Subcutaneous abdominal adipose tissue (tissue), 5 donors: ENCODE measurements around the gene CEP192.
A peak's percentile ranks its signal among the peaks of the same experiment; 100 is the strongest.
"Not testable (repeated sequence)": the region's sequence is repeated elsewhere in the genome, so short reads cannot be mapped to it uniquely, and the experiment has no call there.

Experiments
- H3K27ac ChIP-seq: one replicate; pipeline ENCODE4 v1.7.0; 2013; ENCODE audit warnings: low read depth, mild to moderate bottlenecking, inconsistent platforms, low read length, moderate library complexity
- H3K27me3 ChIP-seq, 5 donors: one replicate each; pipeline ENCODE4 v1.7.0; 2013; ENCODE audit warnings: low read length in 5 of 5, inconsistent platforms in 1 of 5; ENCODE audit not compliant: control insufficient read depth in 5 of 5, insufficient read depth in 4 of 5
- H3K36me3 ChIP-seq, 5 donors: one replicate each; pipeline ENCODE4 v1.7.0; 2013; ENCODE audit warnings: low read length in 5 of 5; ENCODE audit not compliant: control insufficient read depth in 5 of 5, insufficient read depth in 5 of 5
- H3K4me1 ChIP-seq, 5 donors: one replicate each; pipeline ENCODE4 v1.7.0; 2013; ENCODE audit warnings: low read length in 5 of 5, mild to moderate bottlenecking in 3 of 5, moderate library complexity in 1 of 5; ENCODE audit not compliant: control insufficient read depth in 5 of 5, insufficient read depth in 5 of 5
- H3K4me3 ChIP-seq, 5 donors: one replicate each; pipeline ENCODE4 v1.7.0; 2013; ENCODE audit warnings: low read length in 5 of 5, low read depth in 1 of 5
- H3K9ac ChIP-seq, 5 donors: one replicate each; pipeline ENCODE4 v1.7.0; 2013; ENCODE audit warnings: low read length in 5 of 5, mild to moderate bottlenecking in 4 of 5, moderate library complexity in 3 of 5
- H3K9me3 ChIP-seq, 5 donors: one replicate each; pipeline ENCODE4 v1.7.0; 2013; ENCODE audit warnings: low read length in 5 of 5; ENCODE audit not compliant: control insufficient read depth in 5 of 5
- donor health status: healthy.
- donor health status: healthy.
- donor health status: healthy.
- donor health status: healthy.
- donor health status: healthy.

The CEP192 gene

GRCh38 chr18:12991821-12992179 lies 638 bp downstream of the CEP192 start:
- H3K4me1 ChIP-seq, result peaks cover 0 to 25% (median 22%) of the 10 kb centered on the region in 5 donors
- H3K36me3 ChIP-seq, result peaks cover 0 to 5% (median 0%) of the 10 kb centered on the region in 5 donors
- H3K4me3 ChIP-seq, result peak overlapping the region; percentile 85 to 96 (median 92)
- H3K27ac ChIP-seq, result peak overlapping the region; percentile 91
- H3K9ac ChIP-seq, result peak overlapping the region; percentile 70 to 87 (median 83)
- no peaks in the 10 kb centered on the region for H3K9me3 ChIP-seq
- no peaks in the 10 kb centered on the region for H3K27me3 ChIP-seq

GRCh38 chr18:12993439-12993838 lies 2.3 kb downstream of the CEP192 start:
- Histone ChIP-seq H3K9me3 (no peaks in the 10 kb centered on the region), H3K9ac (no peak overlapping the region), H3K4me1 (peaks cover 0 to 25% (median 22%) of the 10 kb centered on the region in 5 donors), H3K27ac (no peak overlapping the region), H3K27me3 (no peaks in the 10 kb centered on the region), H3K4me3 (no peak overlapping the region), H3K36me3 (no peaks in the 10 kb centered on the region)

- Histone ChIP-seq H3K4me1 (peaks cover 0 to 20% (median 17%) of the 10 kb centered on the region in 5 donors), H3K27me3 (no peaks in the 10 kb centered on the region), H3K36me3 (peaks cover 0 to 5% (median 3%) of the 10 kb centered on the region in 5 donors), H3K9ac (no peak overlapping the region), H3K9me3 (no peaks in the 10 kb centered on the region), H3K27ac (no peak overlapping the region), H3K4me3 (no peak overlapping the region)
These were observed 4.3 kb downstream of the CEP192 start for GRCh38 chr18:12995424-12995823.

DNA sequence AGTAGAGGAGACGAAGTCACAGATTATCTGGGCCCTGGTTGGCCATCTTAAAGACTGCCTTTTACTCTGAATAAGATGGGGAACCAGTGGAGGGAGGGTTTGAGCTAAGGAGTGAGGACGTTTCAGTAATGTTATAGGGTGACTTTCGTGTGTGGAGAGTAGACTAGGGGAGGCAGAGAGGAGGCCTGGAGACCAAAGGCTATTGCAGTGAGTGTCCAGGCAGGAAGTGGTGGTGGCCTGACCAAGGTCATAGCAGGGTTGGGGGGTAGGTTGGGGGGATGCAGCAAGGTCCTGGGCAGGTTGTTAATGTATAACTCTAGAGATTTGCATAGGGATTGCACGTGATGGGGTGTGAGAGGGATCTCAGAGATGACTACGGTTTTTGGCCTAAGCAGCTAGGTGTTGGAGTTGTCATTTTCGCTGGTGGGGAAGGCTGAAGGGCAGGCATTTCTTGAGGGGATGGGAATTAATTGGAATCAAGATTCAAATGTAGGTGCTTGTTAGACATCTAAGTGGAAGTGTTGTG lies 4.9 kb downstream of the CEP192 start:
- no peaks in the 10 kb centered on the region for H3K9me3 ChIP-seq
- H3K27ac ChIP-seq, result no peak overlapping the region
- no peaks in the 10 kb centered on the region for H3K27me3 ChIP-seq
- H3K4me3 ChIP-seq, result no peak overlapping the region
- peaks cover 0 to 7% (median 6%) of the 10 kb centered on the region in 5 donors for H3K36me3 ChIP-seq
- no peak overlapping the region for H3K9ac ChIP-seq
- H3K4me1 ChIP-seq, result peaks cover 0 to 16% (median 13%) of the 10 kb centered on the region in 5 donors

GRCh38 chr18:12996661-12997292 lies 5.6 kb downstream of the CEP192 start:
- Histone ChIP-seq H3K4me1 (peaks cover 0 to 13% (median 13%) of the 10 kb centered on the region in 5 donors), H3K4me3 (no peak overlapping the region), H3K9ac (no peak overlapping the region), H3K36me3 (peaks cover 4 to 13% (median 11%) of the 10 kb centered on the region in 5 donors), H3K27me3 (no peaks in the 10 kb centered on the region), H3K27ac (no peak overlapping the region), H3K9me3 (no peaks in the 10 kb centered on the region)

DNA sequence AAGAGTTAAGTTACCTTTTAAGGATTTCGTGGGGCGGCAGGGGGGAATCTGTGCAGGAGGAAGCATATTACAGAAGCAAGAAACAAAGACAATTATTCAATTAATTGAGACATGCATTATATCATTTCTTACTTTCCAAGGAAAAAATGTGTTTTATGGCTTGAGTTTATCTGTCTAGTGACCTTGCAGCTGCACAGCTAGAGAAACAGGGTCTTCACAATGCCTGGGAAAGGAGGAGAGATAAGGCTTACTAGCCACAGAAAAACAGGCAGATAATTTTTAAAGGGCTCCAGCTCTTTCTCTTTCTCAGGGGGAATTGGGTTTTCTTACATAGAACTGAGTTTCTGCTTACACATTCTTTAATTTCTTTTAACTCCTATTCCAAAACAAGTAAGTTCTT lies 6.2 kb downstream of the CEP192 start:
- H3K4me3 ChIP-seq, H3K9ac ChIP-seq, H3K27ac ChIP-seq, H3K4me1 ChIP-seq, H3K27me3 ChIP-seq, H3K9me3 ChIP-seq: not testable (repeated sequence)
- H3K36me3 ChIP-seq, result peaks cover 4 to 19% (median 11%) of the 10 kb centered on the region in 5 donors

DNA sequence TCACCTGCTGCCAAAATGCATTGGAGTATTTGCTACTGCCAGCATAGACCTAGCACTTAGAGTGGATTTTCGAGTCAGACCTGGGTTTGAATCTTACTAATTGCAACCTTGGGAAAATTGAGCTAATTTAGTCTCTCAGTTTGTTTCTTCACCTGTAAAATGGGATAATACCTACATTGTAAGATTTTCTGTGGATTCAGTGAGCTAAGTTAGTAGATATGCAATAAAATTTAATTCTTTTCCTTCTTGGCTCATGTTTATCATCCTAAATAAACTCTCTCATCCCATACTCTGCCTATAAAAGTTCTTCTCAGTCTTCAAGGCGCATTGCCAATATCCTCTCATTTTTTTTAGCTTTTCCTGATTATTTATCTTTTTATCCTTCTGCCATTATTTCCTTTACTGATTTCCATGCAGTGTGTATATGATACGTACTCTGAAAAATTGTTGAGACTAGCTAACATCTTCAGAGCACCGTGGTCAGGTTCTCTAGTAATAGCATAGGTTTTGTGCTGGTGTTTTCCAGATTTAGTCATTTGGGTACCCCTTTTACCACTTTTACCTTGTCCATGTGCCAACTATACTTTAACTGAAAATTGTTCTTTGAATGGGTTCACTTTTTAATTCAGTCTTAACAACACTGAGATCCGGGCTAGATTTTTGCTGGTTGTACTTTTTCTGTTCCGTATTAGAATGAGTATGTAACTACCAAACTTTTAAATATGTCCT lies 7.3 kb downstream of the CEP192 start:
- Histone ChIP-seq H3K9ac (no peak overlapping the region), H3K4me1 (peaks cover 0 to 3% (median 0%) of the 10 kb centered on the region in 5 donors)

DNA sequence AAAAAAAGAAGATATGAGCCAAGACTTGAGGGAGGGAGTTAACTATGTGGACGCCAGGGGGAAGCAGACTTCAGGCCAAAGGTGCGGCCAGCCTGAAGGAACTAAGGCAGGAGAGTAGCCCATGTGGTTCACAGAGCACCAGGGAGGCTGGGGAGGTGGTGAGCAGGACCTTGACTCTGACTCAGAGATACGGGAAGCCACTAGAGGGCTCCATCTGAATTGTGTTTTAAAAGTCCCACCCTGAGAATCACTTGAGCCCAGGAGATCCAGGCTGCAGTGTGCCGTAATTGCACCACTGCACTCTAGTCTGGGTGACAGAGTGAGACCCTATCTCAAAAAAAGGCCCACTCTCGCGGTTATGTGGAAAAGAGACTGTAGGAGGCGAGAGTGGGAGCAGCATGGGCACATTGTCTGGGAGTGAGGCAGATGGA lies 12.3 kb downstream of the CEP192 start:
- H3K27ac ChIP-seq, result no peak overlapping the region

More for the DNA sequence above, 7.3 kb downstream of the CEP192 start:
- Histone ChIP-seq H3K36me3 (peaks cover 4 to 19% (median 11%) of the 10 kb centered on the region in 5 donors), H3K9me3 (no peaks in the 10 kb centered on the region), H3K27ac (no peak overlapping the region), H3K4me3 (no peak overlapping the region), H3K27me3 (no peaks in the 10 kb centered on the region)

GRCh38 chr18:13004396-13004795 lies 13.2 kb downstream of the CEP192 start:
- peaks cover 0 to 6% (median 0%) of the 10 kb centered on the region in 5 donors for H3K4me1 ChIP-seq
- H3K27ac ChIP-seq, result no peak overlapping the region
- H3K9ac ChIP-seq, result no peak overlapping the region
- H3K4me3 ChIP-seq, result no peak overlapping the region
- H3K9me3 ChIP-seq, result no peaks in the 10 kb centered on the region
- peaks cover 14 to 42% (median 18%) of the 10 kb centered on the region in 5 donors for H3K36me3 ChIP-seq
- H3K27me3 ChIP-seq, result no peaks in the 10 kb centered on the region

More for the DNA sequence above, 12.3 kb downstream of the CEP192 start:
- H3K4me3 ChIP-seq, result no peak overlapping the region
- peaks cover 0 to 6% (median 0%) of the 10 kb centered on the region in 5 donors for H3K4me1 ChIP-seq
- H3K36me3 ChIP-seq, result peaks cover 6 to 33% (median 14%) of the 10 kb centered on the region in 5 donors
- no peak overlapping the region for H3K9ac ChIP-seq
- H3K9me3 ChIP-seq, result no peaks in the 10 kb centered on the region
- no peaks in the 10 kb centered on the region for H3K27me3 ChIP-seq

- Histone ChIP-seq H3K4me3 (no peak overlapping the region), H3K36me3 (peaks cover 15 to 46% (median 21%) of the 10 kb centered on the region in 5 donors), H3K4me1 (peaks cover 0 to 6% (median 0%) of the 10 kb centered on the region in 5 donors), H3K9me3 (no peaks in the 10 kb centered on the region), H3K27me3 (no peaks in the 10 kb centered on the region), H3K9ac (no peak overlapping the region), H3K27ac (no peak overlapping the region)
These were observed 14.1 kb downstream of the CEP192 start for GRCh38 chr18:13005289-13005688.
